HG02973 (cell line): ENCODE data around the gene EIF2B4.

Source experiments
- ATAC-seq: cut with Tn5 transposase; IDR thresholded peaks from one replicate; pipeline ENCODE4 v1.9.1; 2021; ENCODE audit warnings: moderate library complexity; ENCODE audit not compliant: unreplicated experiment

EIF2B4 gene

DNA sequence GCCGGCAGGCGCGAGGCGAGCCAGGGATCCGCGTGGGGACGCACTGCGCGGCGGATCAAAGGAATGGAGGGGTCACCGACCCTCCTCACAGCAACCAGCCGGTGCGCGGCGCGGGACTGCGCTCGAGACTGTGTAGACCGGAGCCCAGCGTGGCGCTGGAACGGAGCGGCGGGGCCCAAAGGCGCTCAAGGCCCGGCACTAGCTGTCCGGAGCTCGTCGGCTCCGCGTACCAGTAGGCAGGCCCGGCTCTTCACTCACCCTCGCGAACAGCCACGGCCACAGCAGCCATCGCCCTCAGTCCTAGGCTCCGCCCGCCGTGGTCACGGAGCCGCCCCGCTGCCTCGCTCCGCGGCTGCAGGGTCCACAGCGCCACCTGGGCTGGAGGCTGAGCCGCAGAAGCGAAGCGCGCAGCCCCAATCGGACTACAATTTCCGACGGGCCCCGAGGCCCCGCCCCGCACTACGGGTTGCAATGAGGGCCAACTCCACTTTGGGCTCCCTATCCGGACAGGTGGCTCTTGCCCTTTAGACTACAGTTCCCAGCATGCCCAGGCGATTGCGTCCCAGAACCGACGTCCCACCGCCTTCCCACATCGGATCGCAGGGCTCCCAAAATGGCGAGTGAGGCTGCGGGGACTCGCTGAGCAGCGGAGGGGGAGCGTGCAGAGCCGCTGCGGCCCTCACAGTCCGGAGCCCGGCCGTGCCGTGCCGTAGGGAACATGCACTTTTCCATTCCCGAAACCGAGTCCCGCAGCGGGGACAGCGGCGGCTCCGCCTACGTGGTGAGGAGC lies at the start of gene EIF2B4, which contains the start of gene SNX17:
EIF2B4 (minus strand) TSS at position 313 of the 790 bp plus-strand sequence; CDS start at position 289, 24 bp downstream.
SNX17 (plus strand) TSS at position 591 of the 790 bp plus-strand sequence; CDS start at position 719, 128 bp downstream.
- ATAC-seq: peak; percentile 86

- ATAC-seq: no peak
Measured at GRCh38 chr2:27416151-27416550, 46.0 kb upstream of the EIF2B4 start.

DNA sequence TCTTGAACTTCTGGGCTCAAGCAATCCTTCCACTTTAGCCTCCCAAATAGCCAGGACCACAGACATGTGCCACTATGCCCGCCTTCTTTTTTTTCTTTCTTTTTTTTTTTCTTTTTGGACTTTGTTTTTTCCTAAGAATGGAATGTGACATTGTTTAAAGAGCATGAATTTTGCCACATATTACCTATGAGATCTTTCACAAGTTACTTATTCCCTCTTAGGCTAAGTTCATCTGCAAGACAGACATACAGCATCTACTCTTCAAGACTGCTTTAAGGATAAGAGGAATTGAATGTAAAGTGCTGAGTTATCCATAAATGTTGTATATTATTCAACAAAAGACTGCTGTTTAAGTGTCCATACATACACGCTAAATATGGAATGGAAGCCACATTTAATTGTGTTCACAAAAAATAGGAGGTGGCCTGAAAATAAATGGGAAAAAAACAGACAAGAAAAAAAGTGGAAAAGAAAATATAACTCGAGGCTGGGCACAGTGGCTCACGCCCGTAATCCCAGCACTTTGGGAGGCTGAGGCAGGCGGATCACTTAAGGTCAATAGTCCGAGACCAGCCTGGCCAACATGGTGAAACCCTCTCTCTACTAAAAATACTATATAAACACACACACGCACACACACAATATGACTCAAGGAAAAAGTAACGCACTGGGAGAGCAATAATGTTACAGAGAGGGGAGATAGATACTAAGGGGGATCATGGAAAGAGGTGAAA lies 42.4 kb upstream of the EIF2B4 start:
- no peak for ATAC-seq

DNA sequence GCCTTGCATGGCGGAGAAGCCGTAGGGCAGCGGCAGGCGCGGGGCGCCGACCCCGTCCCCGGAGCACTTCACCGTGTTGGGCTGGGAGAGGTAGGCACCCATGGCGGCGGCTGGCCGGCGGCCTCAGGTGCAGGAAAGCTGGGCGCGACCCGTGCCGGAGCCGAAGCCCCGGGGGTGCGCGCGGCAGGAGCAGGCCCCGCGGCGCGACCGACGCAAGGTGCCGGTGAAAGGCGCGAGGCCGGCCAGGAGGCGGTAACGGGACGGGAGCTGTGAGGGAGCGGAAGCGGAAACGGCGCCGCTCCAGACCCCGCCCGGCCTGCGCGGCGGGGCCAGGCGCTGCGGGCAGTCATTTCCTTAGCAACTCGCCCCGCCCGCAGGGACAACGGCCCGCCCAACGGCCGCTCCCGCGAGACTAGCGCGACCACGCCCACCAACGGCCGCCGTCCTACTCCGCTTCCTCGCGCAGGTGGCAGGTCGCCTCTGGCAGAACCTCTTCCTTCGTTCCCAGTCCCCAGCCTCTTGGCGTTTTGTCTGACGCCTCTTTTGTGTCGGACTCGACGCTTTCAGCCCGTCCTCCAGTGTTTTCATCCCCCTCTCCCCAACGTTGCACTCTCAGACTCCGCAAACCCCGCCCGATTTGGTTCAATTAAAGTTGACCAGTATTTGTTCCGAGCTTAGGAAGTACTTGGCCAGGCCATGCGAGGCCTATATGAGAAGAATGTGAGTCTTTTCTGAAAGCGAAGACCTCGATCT lies 39.4 kb upstream of the EIF2B4 start, which contains the start of gene PPM1G:
PPM1G (minus strand) TSS at position 271 of the 753 bp plus-strand sequence; CDS start at position 102, 169 bp downstream.
- ATAC-seq: peak; percentile 91

- ATAC-seq: peak; percentile 18
Measured at GRCh38 chr2:27408601-27409320, 38.6 kb upstream of the EIF2B4 start.

GRCh38 chr2:27407798-27408491 lies 37.8 kb upstream of the EIF2B4 start:
- ATAC-seq: no peak

DNA sequence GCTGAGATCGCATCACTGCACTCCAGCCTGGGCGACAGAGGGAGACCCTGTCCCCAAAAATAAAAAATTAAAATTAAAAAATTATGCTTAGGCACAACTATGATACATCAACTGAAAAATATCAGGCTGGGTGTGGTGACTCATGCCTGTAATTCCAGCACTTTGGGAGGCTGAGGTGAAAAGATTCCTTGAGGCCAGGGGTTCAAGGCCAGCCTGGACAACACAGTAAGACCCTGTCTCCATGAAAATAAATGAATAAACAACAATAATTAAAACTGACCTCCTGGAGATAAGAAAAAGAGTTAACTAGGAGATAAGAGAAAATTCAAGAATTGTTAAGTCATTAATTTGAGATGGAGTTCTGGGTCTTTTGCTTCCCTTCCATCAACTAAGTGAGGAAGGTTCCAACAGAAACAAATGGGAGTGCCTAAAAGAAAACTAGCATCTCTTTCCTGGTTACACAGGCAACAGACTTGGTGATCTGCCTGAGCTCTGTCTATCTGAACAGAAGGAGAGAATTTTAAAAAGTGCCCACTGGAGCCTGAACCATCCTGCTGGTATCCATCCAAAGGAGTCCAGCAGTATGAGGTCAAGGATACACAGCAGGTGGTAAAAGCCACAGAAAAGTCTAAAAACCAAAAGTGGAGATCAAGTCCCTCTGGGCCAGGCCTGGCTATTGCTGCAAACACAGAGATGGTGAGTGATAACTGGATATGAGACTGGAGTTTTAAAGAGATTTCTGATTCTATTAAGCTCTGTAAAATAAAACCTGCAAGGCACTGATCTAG lies 30.4 kb upstream of the EIF2B4 start:
- no peak for ATAC-seq

DNA sequence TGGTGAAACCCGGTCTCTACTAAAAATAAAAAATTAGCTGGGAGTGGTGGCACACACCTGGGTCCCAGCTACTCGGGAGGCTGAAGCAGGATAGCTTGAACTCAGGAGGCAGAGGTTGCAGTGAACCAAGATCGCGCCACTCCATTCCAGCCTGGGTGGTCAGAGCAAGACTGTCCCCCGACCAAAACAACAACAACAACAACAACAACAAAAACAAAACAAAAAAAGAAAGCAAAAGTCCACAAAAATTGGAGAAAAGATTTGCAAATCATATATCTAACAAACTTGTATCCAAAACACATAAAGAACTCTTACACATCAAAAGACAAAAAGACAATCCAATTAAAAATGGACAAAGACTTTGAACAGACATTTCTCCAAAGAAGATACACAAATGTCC lies 28.8 kb upstream of the EIF2B4 start:
- no peak for ATAC-seq

GRCh38 chr2:27393225-27393624 lies 23.1 kb upstream of the EIF2B4 start:
- ATAC-seq: no peak

DNA sequence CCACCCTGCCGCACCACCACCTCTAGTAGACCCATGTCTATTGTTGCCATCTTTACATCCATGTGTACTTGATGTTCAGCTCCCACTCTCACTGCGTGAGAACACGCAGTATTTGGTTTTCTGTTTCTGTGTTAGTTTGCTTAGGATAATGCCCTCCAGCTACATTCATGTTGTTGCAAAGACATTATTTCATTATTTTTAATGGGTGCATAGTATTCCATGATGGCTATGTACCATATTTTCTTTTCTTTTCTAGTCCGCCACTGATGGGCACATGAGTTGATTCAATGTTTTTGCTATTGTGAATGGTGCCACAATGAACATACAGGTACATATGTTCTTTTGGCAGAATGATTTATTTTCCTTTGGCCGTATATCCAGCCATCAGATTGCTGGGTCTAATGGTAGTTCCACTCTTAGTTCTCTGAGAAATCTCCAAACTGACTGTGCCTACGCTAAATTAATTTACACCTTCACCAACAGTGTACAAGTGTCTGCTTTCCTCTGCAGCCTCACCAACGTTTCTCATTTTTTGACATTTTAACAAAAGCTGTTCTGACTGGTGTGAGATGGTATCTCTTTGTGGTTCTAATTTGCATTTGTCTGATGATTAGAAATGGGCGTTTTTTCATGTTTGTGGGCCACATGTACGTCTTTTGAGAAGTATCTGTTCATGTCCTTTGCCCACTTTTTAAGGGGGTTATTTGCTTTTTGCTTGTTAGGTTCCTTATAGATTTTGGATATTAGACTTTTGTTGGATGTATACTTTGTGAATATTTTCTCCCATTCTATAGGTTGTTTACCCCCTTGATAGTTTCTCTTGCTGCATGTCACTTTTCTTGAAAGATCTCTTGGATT lies 20.9 kb upstream of the EIF2B4 start:
- no peak for ATAC-seq

GRCh38 chr2:27381577-27382181 lies 11.5 kb upstream of the EIF2B4 start:
- ATAC-seq: no peak

DNA sequence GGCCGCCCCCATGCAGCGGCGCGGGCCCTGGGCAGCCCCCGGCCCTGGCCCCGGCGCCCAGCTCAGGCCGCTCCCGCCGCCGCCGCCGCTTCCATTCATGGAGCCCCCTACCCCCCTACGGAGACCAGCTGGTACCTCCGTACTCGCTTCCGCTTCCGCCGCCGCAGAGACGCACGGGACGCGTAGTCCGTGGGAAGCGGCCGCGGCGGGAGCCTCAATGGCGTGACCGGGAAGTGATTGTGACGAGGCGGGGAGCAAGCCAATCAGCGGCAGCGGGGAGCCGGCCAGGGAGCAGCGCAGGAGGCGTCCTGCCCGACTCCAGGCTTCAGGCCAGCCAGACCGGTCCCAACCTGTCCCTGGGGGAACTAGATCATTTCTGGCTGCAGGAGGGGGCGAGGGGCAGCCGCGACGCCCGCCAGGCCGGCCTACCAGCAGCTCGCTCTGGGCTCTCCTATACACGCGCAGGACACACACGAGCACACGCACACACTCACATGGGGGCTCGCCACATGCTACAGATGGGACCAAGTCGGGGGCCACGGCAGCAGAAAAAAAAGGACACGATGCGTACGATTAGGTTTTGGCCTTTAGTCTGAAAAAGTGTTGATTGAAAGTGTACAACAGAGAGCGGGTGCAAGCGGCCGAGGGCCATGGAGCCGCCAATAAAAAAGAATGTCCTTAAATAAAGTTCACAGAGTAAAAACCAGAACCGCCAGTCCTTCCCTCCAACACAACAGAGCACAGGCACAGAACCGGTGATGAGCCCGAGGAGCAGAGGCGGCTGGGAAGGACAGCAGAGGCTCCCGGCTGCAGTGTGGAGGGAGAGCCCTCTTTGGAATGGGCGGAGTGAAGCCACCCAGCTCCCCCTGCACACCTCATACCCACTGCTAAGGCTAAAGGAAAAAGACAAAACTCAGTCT lies 10.7 kb upstream of the EIF2B4 start, which contains the start of gene ZNF513:
ZNF513 (minus strand) TSS at position 109 of the 920 bp plus-strand sequence. CDS start 208 bp downstream, outside the sequence.
- ATAC-seq: peak; percentile 75

- peak; percentile 28 for ATAC-seq
Measured at GRCh38 chr2:27379836-27380625, 9.9 kb upstream of the EIF2B4 start.

GRCh38 chr2:27379383-27379835 lies 9.3 kb upstream of the EIF2B4 start:
- no peak for ATAC-seq

GRCh38 chr2:27378809-27379290 lies 8.7 kb upstream of the EIF2B4 start:
- ATAC-seq: no peak
